HK-2 (cell line): ENCODE measurements around the gene MACROD2.

Experiments
- DNase-seq: peaks from one replicate; pipeline ENCODE4 v3.0.0-alpha.2; 2018; ENCODE audit not compliant: unreplicated experiment

Gene MACROD2

DNA sequence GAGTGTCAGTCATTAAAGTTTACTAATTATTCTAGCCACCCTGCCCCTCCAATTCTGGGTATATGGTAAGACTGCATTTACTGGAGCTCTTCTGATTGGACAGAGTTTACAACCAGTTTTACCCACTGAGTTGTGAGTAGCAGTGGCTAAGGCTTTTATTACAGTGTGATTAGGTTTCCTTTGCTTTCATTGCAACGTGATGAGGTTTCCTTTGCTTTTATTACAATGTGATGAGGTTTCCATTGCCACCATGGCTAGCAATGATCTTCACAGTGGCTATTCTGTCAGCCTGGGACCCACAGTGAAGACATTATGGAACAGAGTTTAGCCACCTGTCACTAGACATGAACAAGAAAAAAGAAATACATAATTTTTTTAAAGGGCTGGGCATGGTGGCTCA, 1052.3 kb downstream of the MACROD2 start:
- DNase-seq = no peak

DNA sequence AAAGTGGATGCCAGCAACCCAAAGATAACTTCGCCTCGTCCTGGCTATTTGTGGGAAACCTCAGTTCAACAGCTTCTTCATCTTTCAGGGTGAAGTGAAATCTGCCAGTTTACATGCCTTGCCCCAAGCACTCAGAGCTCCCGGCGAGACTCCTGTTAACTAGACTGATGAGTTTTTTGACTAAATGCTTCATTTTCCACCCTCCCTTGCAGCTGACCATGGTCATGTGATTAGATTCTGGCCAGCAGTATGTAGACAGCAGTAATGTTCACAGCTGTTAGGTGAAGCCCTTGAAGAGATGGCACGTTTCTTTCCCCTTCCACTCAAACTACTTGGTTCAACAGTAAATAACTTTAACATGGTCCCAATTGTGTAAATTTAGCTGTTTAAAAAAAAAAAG, 1060.9 kb downstream of the MACROD2 start:
- DNase-seq = no peak

DNA sequence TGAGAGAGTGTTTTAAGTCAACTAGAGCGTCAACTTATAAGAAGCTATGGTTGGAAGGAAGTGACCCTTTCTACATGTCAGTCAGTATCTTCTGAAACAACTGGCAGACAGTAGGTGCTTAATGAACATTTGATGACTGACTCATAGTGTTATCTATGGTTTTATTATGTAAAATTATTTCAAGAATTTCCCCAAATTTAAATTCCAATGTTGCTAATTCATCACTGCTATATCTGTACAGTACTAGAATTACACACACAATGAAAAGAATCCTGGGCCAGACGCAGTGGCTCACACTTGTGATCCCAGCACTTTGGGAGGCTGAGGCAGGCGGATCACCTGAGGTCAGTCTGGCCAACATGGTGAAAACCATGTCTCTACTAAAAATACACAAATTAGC, 1063.5 kb downstream of the MACROD2 start:
- DNase-seq = no peak

DNA sequence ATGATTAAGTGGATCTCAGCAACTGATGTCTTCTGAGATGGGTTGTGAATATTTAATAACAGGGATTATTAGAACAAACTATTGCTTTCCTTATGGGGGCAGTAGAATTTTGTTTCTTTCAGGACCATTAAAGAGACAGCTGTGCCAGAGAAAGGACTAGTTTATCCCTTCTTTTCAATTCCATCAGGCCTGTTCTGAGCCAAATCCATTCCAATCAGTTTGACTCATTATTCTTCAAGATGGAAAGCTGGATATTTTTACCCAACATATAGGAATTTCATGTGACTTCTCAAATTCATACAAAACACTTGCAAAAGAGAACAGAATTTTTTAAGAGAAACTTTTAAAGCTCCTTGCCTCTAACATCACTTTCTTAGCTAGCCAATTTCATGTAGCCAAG, 1064.1 kb downstream of the MACROD2 start:
- DNase-seq = no peak

DNA sequence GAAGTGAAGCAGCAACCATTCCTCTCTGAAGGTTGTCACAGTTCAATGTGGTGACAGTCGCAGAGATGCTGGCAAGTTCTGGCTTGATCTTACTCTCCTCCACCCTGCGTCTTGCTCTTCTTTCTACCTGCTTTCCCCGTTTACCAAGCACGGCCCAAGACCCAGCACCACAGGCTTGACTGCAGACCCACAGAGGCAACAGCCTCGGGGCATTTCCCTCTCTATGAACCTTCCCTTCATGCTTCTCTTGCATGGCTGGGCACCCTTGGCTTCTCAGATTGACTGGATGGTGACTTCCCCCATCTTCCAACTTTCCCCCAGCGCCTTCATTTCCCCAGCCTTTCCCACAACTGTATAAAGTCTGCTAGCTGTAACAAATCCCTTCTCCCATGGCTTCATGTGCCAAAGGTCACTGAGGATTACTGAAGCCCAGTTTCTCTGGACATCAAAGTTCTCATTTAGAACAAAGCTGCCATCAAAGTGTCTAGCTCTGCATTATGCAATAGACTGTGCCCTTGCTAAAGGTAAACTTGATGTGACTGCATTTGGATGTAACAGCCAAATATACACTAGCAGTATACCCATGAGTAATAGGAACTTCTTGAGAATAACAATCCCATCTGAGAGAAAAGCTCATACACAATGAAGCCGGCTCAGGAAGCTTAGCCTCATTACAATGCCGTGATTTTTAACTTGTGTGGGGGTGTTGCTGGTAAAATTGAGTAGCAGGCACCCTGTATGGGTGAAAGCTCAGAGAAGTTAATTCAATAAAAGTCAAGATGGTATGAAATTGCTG, 1065.1 kb downstream of the MACROD2 start:
- no peak for DNase-seq

DNA sequence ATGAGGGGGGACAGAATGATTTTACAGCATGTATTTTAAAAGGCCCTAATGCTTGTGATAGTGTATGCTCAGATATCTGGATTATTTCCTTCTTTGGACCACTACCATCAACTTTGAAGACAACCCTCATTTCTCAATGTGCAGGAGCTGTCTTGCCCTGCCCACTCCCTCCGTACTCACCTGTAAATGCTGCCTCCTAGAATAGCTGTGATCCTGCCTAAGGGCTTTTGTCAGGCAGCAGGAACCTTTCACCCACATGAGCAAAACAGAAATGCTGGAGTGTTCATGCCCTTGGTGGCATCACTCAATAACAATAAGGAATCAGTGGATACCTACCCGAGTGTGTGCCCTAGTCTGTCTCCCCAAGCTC, 1065.7 kb downstream of the MACROD2 start:
- DNase-seq = no peak

DNA sequence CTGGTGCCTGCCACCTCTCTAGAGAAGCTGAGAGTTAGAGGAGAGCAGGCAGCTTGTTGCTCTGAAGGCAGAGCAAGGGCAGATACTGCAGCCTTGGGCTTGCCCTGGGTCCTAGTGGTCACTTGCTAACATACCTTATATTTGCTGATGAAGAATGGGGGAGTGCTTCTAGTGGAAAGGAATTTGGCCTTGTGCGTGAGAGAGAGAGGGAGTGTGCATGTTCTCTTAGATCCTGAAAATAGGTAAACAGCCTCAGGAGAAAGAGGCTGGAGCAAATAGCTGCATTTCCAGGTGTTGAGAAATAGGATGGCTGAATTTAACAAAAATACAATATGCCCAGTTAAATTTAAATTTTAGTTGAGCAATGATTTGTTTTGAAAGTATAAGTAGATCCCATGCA, 1066.6 kb downstream of the MACROD2 start:
- DNase-seq = no peak

DNA sequence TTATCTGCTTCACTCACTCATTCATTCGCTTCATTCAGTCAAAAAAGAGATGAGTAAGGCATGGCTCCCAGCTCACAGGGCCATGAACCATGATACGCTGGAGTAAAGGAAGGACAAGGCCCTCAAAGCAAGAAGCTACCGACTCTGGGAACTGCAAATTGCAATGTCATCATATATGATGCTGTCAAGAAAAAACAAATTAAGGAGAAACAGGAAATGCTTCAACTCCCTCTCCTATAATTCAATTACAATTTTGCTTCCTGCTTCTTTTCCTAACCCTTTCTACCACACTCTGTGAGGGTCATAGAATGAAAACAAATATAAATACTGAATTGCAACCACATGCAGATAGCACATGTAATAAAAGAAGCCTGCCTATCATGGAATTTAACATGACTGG, 1067.8 kb downstream of the MACROD2 start:
- no peak for DNase-seq

DNA sequence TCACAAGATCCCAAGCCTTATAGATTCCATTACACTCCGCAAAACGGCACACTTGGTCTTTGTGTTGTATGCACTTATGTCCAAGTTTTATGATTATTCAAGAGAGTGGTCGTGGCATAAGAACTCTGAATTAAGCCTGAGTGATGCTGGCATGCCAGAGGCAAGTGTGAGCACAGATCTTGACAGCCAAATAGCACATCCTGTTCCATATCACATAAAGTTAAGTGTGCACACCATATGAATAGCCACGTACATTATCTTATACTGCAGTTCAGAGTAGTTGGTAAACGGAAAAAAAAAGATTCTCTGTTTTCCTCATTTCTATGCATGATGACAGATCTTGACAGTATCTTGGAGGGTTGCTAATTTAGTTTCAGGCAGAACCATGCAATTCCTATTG, 1069.4 kb downstream of the MACROD2 start:
- DNase-seq = no peak

DNA sequence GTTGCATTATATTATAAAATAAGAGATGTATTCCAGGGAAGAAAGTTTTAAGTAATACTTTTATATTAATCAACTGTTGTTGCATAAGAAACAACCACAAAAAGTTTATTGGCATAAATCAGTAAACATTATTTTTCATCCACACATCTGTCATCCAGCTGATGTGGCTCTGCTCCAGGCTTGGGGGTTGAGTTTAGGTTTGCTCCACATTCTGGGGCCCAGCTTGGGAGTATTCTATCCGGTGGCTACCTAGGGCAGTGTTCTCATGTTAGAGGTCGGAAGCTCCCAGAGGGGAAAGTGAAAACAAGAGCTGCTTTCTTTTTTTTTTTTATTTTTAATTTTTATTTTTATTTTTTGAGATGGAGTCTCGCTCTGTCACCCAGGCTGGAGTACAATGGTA, 1070.5 kb downstream of the MACROD2 start:
- DNase-seq = no peak

DNA sequence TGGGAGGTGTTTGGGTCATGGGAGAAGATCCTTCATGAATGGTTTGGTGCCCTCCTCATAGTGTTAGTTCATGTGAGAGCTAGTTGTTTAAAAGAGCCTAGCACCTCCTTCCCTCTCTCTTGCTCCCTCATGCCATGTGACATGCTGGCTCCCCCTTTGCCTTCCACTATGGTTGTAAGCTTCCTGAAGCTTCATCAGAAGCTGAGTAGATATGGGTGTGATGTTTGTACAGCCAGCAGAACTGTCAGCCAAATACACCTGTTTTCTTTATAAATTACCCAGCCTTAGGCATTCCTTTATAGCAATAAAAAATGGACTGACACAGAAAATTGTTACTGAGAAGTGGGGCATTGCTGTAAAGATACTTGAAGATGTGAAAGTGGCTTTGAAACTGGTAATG, 1073.2 kb downstream of the MACROD2 start:
- no peak for DNase-seq

DNA sequence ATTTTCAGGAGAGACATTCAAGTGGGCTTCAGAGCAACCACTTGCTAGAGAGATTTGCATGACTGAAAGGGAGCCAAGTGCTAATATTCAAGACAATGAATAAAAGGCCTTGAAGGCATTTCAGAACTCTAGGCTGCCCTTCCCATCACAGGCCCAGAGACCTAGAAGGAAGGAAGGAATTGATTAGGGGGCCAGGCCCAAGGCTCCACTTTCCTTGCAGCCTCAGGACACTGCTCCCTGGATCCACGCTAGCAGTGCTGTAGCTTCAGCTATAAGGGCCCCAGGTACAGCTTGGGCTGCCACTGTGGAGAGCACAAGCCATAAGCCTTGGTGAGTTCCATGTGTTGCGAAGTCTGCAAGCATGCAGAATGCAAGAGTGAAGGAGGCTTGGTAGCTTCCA, 1074.0 kb downstream of the MACROD2 start:
- DNase-seq = no peak

DNA sequence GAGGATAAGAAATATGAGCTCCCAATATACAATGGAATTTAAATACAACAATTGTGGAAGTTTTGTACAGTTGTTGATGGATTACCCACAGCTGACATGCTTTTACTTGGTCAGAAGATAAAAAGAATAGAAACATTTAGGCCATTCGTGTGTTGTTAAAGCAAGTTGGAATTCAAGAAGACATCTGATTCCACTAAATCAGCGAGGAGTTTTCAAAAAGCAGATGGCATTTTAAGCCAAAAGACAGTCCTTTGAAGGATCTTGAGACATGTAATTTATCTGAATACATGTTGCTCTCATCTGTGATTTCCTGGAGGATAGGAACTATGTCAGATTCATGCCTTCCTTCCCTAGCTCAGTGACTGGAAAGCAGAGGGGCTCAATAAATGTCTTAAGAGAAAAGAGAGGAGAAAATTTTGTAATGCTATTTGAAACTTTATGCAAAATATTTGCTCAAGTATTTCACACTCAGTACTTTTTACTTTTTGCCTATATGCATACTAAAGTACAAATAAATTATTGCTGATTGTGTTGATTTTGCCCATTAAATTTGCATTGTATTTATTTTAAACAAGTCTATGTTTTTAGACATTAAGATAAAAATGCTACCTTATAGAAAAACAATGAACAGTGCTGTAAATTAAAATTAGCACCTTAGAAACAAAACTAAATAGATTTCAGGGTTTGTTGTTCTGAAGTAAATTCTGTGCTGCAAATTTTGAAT, 1075.9 kb downstream of the MACROD2 start:
- DNase-seq = no peak

DNA sequence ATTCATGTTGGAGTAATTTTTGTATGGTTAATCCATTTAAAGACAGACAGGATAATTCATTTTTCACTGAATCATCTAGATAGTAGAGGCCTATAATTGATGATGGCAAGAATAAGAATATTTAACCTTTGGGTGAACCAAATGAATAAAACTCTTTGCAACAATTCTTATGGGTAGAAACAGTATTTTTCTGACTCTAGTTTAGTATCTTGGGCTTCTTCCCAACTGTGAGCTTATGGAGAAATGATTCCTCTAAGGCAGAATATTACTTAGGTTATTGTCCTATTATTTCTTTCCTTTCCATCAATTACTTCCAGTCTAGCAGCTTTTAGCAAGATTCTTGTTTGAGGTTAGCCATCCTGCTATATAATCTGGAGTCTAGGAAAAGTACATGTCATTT, 1077.0 kb downstream of the MACROD2 start:
- no peak for DNase-seq

DNA sequence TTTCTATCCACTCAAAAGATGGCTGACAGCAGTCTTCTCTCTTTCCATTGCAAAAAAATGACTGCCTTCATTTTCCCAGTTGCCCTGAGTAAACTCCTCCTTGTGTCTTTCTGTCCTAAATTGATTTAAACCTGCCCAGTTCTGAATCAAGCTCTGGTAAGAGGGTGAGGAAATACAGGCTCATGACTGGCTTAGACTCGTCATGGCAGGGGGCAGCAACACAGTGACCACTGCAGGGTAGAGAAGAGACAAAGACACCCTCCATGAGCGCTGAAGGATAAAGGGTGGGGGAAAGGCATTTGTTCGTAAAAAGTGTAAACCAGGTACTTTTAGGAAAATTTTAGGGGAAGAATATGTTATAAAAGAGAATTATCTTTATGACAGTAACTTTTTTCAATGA, 1080.3 kb downstream of the MACROD2 start:
- DNase-seq = no peak

DNA sequence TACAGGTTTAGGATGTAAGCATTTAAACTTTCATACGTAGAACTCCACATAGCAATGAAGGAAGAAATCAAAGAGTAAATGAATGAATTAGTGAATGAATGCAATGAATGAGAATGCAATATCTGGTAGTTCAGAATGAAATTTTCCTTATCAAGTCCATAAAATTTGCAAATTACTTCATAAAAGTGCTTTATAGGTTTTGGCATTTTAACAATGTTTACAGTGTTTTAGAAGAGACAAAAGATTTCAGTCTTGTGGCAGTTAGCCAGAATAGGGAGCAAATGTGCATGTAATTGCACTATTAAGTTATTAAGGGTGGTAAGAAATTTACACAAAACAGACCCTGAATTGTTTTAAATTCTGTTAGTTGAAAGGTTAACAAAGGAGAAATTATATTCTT, 1081.5 kb downstream of the MACROD2 start:
- DNase-seq = no peak

DNA sequence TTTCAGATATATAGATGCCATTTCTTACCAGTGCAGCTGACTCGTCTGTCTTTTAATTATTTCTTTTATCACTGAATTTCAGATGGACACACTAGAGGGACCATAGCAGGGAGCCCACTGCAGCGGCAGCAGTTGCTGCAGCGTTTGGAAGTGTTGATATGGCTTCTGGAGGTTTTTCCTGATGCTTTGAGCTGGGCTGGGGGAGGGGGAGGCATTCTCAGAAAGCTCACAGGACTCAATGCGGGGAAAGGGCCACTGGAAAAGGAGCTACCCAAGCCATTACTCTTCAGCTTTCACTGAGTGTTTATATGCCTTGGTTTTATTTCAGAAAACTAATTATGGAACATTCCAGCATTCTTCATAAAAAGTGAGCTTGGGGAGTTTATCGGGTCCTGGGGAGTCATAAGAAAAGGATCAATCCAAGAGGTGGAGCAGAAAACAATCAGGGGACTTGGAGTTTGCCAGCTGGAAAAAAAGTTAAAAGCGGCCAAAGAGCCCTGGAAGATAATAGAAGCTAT, 1082.5 kb downstream of the MACROD2 start:
- DNase-seq = no peak

DNA sequence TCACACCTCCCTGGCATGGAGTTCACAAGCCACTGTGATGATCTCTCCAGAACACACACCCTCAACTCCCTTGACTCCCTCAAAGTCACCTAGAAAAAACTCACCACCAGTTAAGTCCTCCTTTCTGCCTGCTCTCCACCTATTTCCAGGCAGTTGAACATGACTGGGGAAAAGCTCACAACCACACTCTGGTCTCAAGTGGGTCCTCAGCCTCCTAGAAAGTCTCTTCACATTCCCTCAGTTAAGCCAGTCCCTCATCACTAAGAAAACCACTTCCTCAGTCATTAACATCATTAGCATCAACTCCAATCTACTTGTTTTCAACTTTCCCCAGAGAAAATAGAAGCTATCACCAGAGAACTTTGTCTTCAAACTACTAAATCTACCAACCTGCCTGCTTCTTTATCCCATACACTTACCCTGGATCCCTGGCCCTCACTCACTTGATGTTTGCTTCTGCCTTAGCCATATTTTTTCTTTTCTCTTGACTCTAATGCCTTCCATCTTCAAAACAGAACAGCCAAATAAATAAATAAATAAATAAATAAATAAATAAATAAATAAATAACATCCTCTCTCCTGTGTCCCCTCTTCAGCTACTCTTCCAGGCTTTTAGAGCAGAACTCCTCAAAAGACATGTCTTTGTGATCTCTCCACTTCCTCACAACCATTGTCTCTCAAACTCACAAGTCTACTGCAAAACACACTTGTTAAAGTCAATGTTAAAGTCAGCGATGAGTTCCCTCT, 1084.5 kb downstream of the MACROD2 start:
- no peak for DNase-seq

DNA sequence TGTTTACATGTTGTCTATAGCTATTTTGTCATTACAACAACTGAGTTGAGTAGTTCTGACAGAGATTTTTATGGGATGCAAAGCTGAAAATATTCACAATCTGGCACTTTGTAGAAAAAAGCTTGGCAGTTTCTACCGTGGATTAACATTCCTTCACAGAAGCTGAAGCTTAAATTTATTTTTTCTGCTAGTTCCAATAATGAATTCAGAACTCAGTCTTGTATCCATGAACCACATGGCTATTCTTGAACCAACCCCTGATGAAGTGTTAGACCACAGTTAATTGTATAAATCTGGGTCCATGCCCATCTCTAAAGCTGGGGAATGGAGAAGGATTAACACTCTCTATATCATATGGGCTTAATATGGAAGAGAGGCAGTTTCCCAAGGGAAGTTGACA, 1085.9 kb downstream of the MACROD2 start:
- no peak for DNase-seq

DNA sequence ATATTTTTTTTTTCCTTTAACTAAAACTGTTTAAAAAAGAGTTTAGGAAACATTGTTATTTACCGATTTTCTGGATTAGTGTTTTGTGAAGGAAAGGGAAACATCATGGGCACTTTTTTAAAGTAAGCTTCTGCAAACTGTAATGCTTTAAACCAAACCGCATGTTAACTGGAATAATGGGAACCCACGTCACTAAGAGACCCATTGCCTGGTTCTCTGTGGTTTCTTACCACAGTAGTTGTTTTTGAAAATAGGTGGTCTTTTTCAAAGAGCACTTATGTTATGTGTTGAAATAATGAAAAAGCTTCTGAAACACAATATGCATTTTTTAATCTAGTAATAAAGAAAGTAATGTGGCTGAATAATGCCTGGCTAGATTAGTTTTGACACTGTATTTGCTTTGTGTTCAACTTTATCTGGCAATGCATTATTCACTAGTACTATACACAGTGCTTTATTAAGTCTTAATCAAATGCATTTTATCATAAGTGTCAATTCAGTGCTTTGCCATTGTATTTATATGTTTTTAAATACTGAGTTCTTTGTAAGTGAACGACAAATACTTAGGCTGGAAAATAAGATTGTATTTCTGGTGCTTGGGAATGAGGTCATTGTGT, 1096.2 kb downstream of the MACROD2 start:
- no peak for DNase-seq

DNA sequence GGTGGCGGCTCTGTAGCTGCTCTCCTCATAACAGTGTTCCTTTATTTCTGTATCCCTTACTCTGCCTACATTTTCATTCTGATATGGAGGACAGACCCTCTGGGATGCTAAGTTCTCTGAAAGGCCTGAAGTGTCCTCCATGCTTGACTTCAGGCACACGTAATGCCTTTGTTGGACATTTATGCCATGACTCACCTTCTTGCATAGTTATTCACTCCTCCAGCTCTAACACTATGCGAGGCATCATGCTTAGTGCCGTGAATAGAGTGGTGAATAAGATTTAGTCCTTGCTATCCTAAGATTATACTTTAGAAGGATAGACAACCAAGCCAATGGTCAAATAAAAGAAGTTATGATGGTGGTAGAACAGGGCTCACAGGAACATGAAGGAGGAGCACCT, 1103.0 kb downstream of the MACROD2 start:
- no peak for DNase-seq

DNA sequence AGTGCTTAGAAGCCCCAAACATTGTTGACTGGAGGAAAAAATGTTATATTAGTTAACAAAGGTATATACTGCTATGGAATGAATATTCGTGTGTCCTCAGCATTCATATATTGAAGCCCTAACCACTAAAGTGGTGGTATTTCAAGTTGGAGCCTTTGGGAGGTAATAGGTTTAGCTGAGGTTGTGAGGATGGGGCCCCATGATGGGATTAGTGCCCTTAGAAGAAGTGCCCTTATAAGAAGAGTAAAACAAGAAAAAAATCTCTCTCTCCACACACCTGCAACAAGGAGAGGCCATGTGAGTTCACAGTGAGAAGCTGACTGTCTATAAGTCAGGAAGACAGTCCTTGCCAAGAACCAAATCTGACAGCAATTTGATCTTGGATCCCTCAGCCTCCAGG, 1103.8 kb downstream of the MACROD2 start:
- no peak for DNase-seq
